SK-N-SH (cell line): ENCODE measurements around the gene SHISAL1. TPM values are rescaled to one million over a fixed set of nuclear protein-coding genes. Genes with fewer than 3 reads are reported as not detected.

Experiments used
- CTCF ChIA-PET: fragments of 300-600, 350-600 bp; formaldehyde crosslinking; extraction: SDS; loops from one replicate; lab custom pipeline; 2021; lab: Yijun Ruan, JAX
- POLR2A ChIA-PET: fragments of 350-600 bp; sonication (Branson Sonifier 250); formaldehyde crosslinking; extraction: SDS; loops from one replicate; lab custom pipeline; 2020; ENCODE audit warnings: antibody characterized with exemption, inconsistent platforms; lab: Yijun Ruan, JAX
- DNase-seq: peaks from one replicate; pipeline ENCODE4 v3.0.0; 2012
- H2AFZ ChIP-seq: fragments of 200-600 bp; sonication (generic); 2 replicates; pipeline ENCODE4 v1.8.1; 2016; ENCODE audit warnings: antibody characterized with exemption, mild to moderate bottlenecking, low read depth
- H3F3A ChIP-seq: fragments of 200-600 bp; sonication (generic); replicated peaks from 2 replicates; pipeline ENCODE3; 2016; ENCODE audit warnings: antibody characterized with exemption, mild to moderate bottlenecking; ENCODE audit not compliant: insufficient read depth
- H3K27ac ChIP-seq, 2 experiments: fragments of 200-500 bp in 1 of 2; fragments of 200-600 bp in 1 of 2; sonication (Bioruptor generic) in 1 of 2; sonication (generic), shearing (Covaris generic) in 1 of 2; 2 replicates each; pipeline versions ENCODE4 v1.5.1 to v1.6.1; 2014 to 2016; ENCODE audit warnings: low read depth in 2 of 2, inconsistent platforms in 1 of 2, low read length in 1 of 2, mild to moderate bottlenecking in 1 of 2, mixed read lengths in 1 of 2
- H3K27me3 ChIP-seq: fragments of 200-600 bp; sonication (generic), shearing (Covaris generic); 2 replicates; pipeline ENCODE4 v1.6.1; 2016; ENCODE audit warnings: mixed run types; ENCODE audit not compliant: insufficient read depth
- H3K36me3 ChIP-seq, 2 experiments: fragments of 200-500 bp in 1 of 2; fragments of 200-600 bp in 1 of 2; sonication (Bioruptor generic) in 1 of 2; sonication (generic) in 1 of 2; replicated peaks in 1 of 2; 2 replicates each; pipeline versions ENCODE3 to v1.5.1; 2014 to 2016; ENCODE audit warnings: low read length in 1 of 2, mild to moderate bottlenecking in 1 of 2; ENCODE audit not compliant: insufficient read depth in 2 of 2, control insufficient read depth in 1 of 2
- H3K4me1 ChIP-seq, 2 experiments: fragments of 200-500 bp in 1 of 2; fragments of 200-600 bp in 1 of 2; sonication (Bioruptor generic) in 1 of 2; sonication (generic), shearing (Covaris generic) in 1 of 2; 2 replicates each; pipeline versions ENCODE4 v1.5.1 to v1.6.1; 2014 to 2016; ENCODE audit warnings: low read depth in 1 of 2, low read length in 1 of 2, mixed run types in 1 of 2; ENCODE audit not compliant: insufficient read depth in 2 of 2, control insufficient read depth in 1 of 2
- H3K4me2 ChIP-seq: fragments of 200-600 bp; sonication (generic), shearing (Covaris generic); 2 replicates; pipeline ENCODE4 v1.6.1; 2017; ENCODE audit warnings: mixed run types
- H3K4me3 ChIP-seq, 2 experiments: fragments of 200-500 bp in 1 of 2; fragments of 200-600 bp in 1 of 2; sonication (Bioruptor generic) in 1 of 2; sonication (generic), shearing (Covaris generic) in 1 of 2; 2 replicates each; pipeline versions ENCODE4 v1.5.1 to v1.8.1; 2014 to 2016; ENCODE audit warnings: low read depth in 2 of 2, inconsistent platforms in 1 of 2, low read length in 1 of 2, mild to moderate bottlenecking in 1 of 2, mixed read lengths in 1 of 2, moderate library complexity in 1 of 2
- H3K79me2 ChIP-seq: fragments of 200-600 bp; sonication (generic); 2 replicates; pipeline ENCODE4 v1.8.1; 2017; ENCODE audit warnings: mild to moderate bottlenecking; ENCODE audit not compliant: insufficient read depth
- H3K9ac ChIP-seq: fragments of 200-600 bp; sonication (generic); 2 replicates; pipeline ENCODE4 v1.6.1; 2017; ENCODE audit warnings: mixed run types
- H3K9me2 ChIP-seq: fragments of 200-600 bp; sonication (generic); 2 replicates; pipeline ENCODE4 v1.6.1; 2017; ENCODE audit warnings: mixed run types
- H3K9me3 ChIP-seq: fragments of 200-600 bp; sonication (generic); 2 replicates; pipeline ENCODE4 v1.6.1; 2017; ENCODE audit warnings: mixed run types, mild to moderate bottlenecking, moderate library complexity
- H4K20me1 ChIP-seq: fragments of 200-600 bp; sonication (generic); 2 replicates; pipeline ENCODE4 v1.6.1; 2017; ENCODE audit warnings: mild to moderate bottlenecking, mixed run types; ENCODE audit not compliant: insufficient read depth
- CHD2 ChIP-seq: fragments of 150-350 bp; IDR thresholded peaks from 2 replicates; pipeline ENCODE4 v1.6.1; 2018; ENCODE audit warnings: low read length; ENCODE audit not compliant: partially characterized antibody
- GATA2 ChIP-seq: sonication (generic); formaldehyde crosslinking; IDR thresholded peaks from 2 replicates; pipeline ENCODE4 v1.5.0; 2020; ENCODE audit warnings: mild to moderate bottlenecking, missing genetic modification reagents
- JUND ChIP-seq: IDR thresholded peaks from 2 replicates; pipeline ENCODE4 v1.4.0; 2012
- PBX3 ChIP-seq: IDR thresholded peaks from 2 replicates; pipeline ENCODE4; 2012
- REST ChIP-seq: IDR thresholded peaks from 2 replicates; pipeline ENCODE4 v1.6.1; 2012; ENCODE audit warnings: mild to moderate bottlenecking, low read depth, low read length, moderate library complexity
- TCF12 ChIP-seq: IDR thresholded peaks from 2 replicates; pipeline ENCODE4 v1.4.0; 2012
- USF1 ChIP-seq: IDR thresholded peaks from 2 replicates; pipeline ENCODE4 v1.4.0; 2012; ENCODE audit warnings: low read depth, borderline replicate concordance
- WGBS: methylation state at CpG from one replicate; pipeline ENCODE4 v1.1.6; 2017; ENCODE audit warnings: low lambda C conversion rate; 5-methylcytosine and 5-hydroxymethylcytosine counted together
- polyA plus RNA-seq, 3 experiments: library from polyadenylated mRNA; depleted of rRNA; stranded (reverse); fragments of >200 nt; gene quantifications; 2 replicates each; pipeline ENCODE4 v1.2.3, GENCODE V29; 2012

SHISAL1 gene
- polyA plus RNA-seq, 1 of the 3 experiments (the other 2 are of a cell fraction) = 0.10 TPM

- Histone ChIP-seq H3F3A (no peaks in the 10 kb centered on the region), H3K4me1 (no peaks in the 10 kb centered on the region; a peak in 1 of 4 replicates)
- CTCF ChIA-PET = no interaction called here
- TF ChIP-seq USF1 (no peak), REST (no peak), GATA2 (CRISPR knock-in tag) (no peak), JUND (no peak), CHD2 (no peak)
- TF ChIP-seq, all 33 proteins: peak for 0
- H2AFZ ChIP-seq = no peak overlapping the region
- H3K27ac ChIP-seq = no peak overlapping the region
- no peaks in the 10 kb centered on the region for H3K27me3 ChIP-seq
- H3K9me3 ChIP-seq = no peaks in the 10 kb centered on the region
- 86% methylated on average over 12 of the region's 19 CpGs for WGBS
- no peak overlapping the region for H3K4me3 ChIP-seq
- H3K79me2 ChIP-seq = no peaks in the 10 kb centered on the region
- H3K36me3 ChIP-seq = no peaks in the 10 kb centered on the region
- no peak overlapping the region for H3K9ac ChIP-seq
- H3K4me2 ChIP-seq = no peak overlapping the region
- no peaks in the 10 kb centered on the region for H4K20me1 ChIP-seq
- H3K9me2 ChIP-seq = no peaks in the 10 kb centered on the region
- DNase-seq = no peak
- POLR2A ChIA-PET = no interaction called here
Observed at GRCh38 chr22:44286646-44287045, 26.1 kb downstream of the SHISAL1 start.

- Histone ChIP-seq H3K9me2 (no peaks in the 10 kb centered on the region), H3K4me1 (no peaks in the 10 kb centered on the region; a peak in 1 of 4 replicates), H4K20me1 (no peaks in the 10 kb centered on the region), H3K79me2 (no peaks in the 10 kb centered on the region), H2AFZ (no peak overlapping the region), H3K9ac (no peak overlapping the region), H3K27me3 (no peaks in the 10 kb centered on the region), H3K4me2 (no peak overlapping the region), H3K36me3 (no peaks in the 10 kb centered on the region), H3K27ac (no peak overlapping the region), H3K9me3 (no peaks in the 10 kb centered on the region), H3F3A (no peaks in the 10 kb centered on the region), H3K4me3 (no peak overlapping the region)
- ChIA-PET CTCF (interaction anchor here (0.6 kb wide), 1 partner anchor 1111 kb away, joined by 4 read pairs; no protein-coding TSS in a partner anchor), POLR2A (no interaction called here)
- no peak for DNase-seq
- TF ChIP-seq PBX3 (no peak), TCF12 (no peak)
- WGBS = 53% methylated on average over 2 of the region's 3 CpGs
Observed at GRCh38 chr22:44284711-44285110, 28.0 kb downstream of the SHISAL1 start.
